GM12878 (cell line): ENCODE measurements around the gene SF1. TPM values are rescaled to one million over a fixed set of nuclear protein-coding genes. Genes with fewer than 3 reads are reported as not detected.

ENCODE experiments used
- CHD1 ChIP-seq: IDR thresholded peaks from 2 replicates; pipeline ENCODE4 v1.6.1; 2012; ENCODE audit warnings: low read depth, low read length, improper control_type of control experiment
- CHD4 ChIP-seq: fragments of 200-600 bp; sonication (generic); IDR thresholded peaks from 2 replicates; pipeline ENCODE4 v1.6.1; 2016; ENCODE audit warnings: mild to moderate bottlenecking
- DPF2 ChIP-seq: fragments of 450-650 bp; IDR thresholded peaks from 2 replicates; pipeline ENCODE4 v1.6.1; 2017; ENCODE audit warnings: mild to moderate bottlenecking
- GATAD2B ChIP-seq: fragments of 450-650 bp; conservative IDR thresholded peaks from 2 replicates; pipeline ENCODE4 v1.6.1; 2017; ENCODE audit warnings: low read depth, mild to moderate bottlenecking, moderate library complexity
- HCFC1 ChIP-seq: fragments of 150-350 bp; IDR thresholded peaks from 2 replicates; pipeline ENCODE4 v1.6.1; 2014; ENCODE audit warnings: low read length
- JUNB ChIP-seq: IDR thresholded peaks from 2 replicates; pipeline ENCODE4 v1.6.1; 2016; ENCODE audit warnings: antibody characterized with exemption, mild to moderate bottlenecking
- NFIC ChIP-seq: IDR thresholded peaks from 2 replicates; pipeline ENCODE4 v1.6.1; 2012; ENCODE audit warnings: low read depth, mild to moderate bottlenecking, inconsistent platforms, low read length, moderate library complexity
- NFXL1 ChIP-seq: fragments of 450-650 bp; IDR thresholded peaks from 2 replicates; pipeline ENCODE4 v1.6.1; 2017; ENCODE audit warnings: antibody characterized with exemption, mild to moderate bottlenecking, borderline replicate concordance
- POLR2A ChIP-seq: IDR thresholded peaks from 2 replicates; pipeline ENCODE4 v1.6.1; 2011; ENCODE audit warnings: low read depth, mild to moderate bottlenecking, low read length
- POLR2AphosphoS2 ChIP-seq: IDR thresholded peaks from 2 replicates; pipeline ENCODE4 v1.6.1; 2011; ENCODE audit warnings: low read depth, mild to moderate bottlenecking, low read length, improper control_type of control experiment, moderate library complexity
- RAD51 ChIP-seq: fragments of 450-650 bp; IDR thresholded peaks from 2 replicates; pipeline ENCODE4 v1.6.1; 2016; ENCODE audit warnings: moderate library complexity, mild to moderate bottlenecking, inconsistent platforms
- RB1 ChIP-seq: fragments of 450-650 bp; formaldehyde crosslinking; IDR thresholded peaks from 2 replicates; pipeline ENCODE4 v1.6.1; 2017; ENCODE audit warnings: mild to moderate bottlenecking, borderline replicate concordance
- SIX5 ChIP-seq: IDR thresholded peaks from 2 replicates; pipeline ENCODE4 v1.6.1; 2011; ENCODE audit warnings: mild to moderate bottlenecking, low read depth, low read length, moderate library complexity; ENCODE audit not compliant: severe bottlenecking
- SP1 ChIP-seq: IDR thresholded peaks from one replicate; pipeline ENCODE4 v1.6.1; 2011; ENCODE audit warnings: low read depth, low read length
- TAF1 ChIP-seq: IDR thresholded peaks from 2 replicates; pipeline ENCODE4 v1.6.1; 2011; ENCODE audit warnings: mild to moderate bottlenecking, low read depth, low read length, borderline replicate concordance
- TARDBP ChIP-seq: IDR thresholded peaks from 2 replicates; pipeline ENCODE4 v1.6.1; 2016; ENCODE audit warnings: borderline replicate concordance
- TBL1XR1 ChIP-seq: IDR thresholded peaks from 2 replicates; pipeline ENCODE4 v1.6.1; 2012; ENCODE audit warnings: low read depth, low read length, improper control_type of control experiment
- ZNF24 ChIP-seq: fragments of 450-650 bp; IDR thresholded peaks from 2 replicates; pipeline ENCODE4 v1.6.1; 2017; ENCODE audit warnings: antibody characterized with exemption, mild to moderate bottlenecking
- polyA plus RNA-seq, 11 experiments: library from polyadenylated mRNA; depleted of rRNA in 4 of 11; unstranded in 6 of 11; stranded (reverse) in 5 of 11; fragments of >200 nt; fragmentation: Nextera tagmentation in 4 of 11; fragmentation: Illumina TruSeq in 1 of 11; extraction: Ambion mirVana in 4 of 11; extraction: Trizol in 1 of 11; gene quantifications; 1 replicate in 1 of 11; 2 replicates in 10 of 11; pipeline versions ENCODE4 v1.2.1 to v1.2.3, GENCODE V29; 2011 to 2016; ENCODE audit warnings: inconsistent platforms in 2 of 11, missing spikeins in 2 of 11, low read depth in 1 of 11
- total RNA-seq, 4 experiments: library from RNA; depleted of rRNA in 3 of 4; stranded (reverse); fragments of >200 nt in 3 of 4; fragmentation: Illumina TruSeq in 1 of 4; extraction: Trizol in 1 of 4; gene quantifications; 2 replicates each; pipeline versions ENCODE4 v1.2.1 to v1.2.3, GENCODE V29; 2013 to 2021
- TF ChIP-seq, protein P1 (sequence below): IDR thresholded peaks from 2 replicates; pipeline ENCODE4 v1.6.1; 2011; ENCODE audit warnings: low read depth, mild to moderate bottlenecking, low read length, moderate library complexity, borderline replicate concordance; ENCODE audit errors: extremely low read depth
- TF ChIP-seq, protein P2 (sequence below): fragments of 150-350 bp; IDR thresholded peaks from 2 replicates; pipeline ENCODE4 v1.6.1; 2014; ENCODE audit warnings: mild to moderate bottlenecking, low read depth, low read length
- TF ChIP-seq, protein P3 (sequence below): IDR thresholded peaks from 2 replicates; pipeline ENCODE4 v1.6.1; 2011; ENCODE audit warnings: low read depth, low read length, improper control_type of control experiment, borderline replicate concordance
- TF ChIP-seq, protein P4 (sequence below): fragments of 450-650 bp; conservative IDR thresholded peaks from 2 replicates; pipeline ENCODE4 v1.6.1; 2017; ENCODE audit warnings: mild to moderate bottlenecking, moderate library complexity
- TF ChIP-seq, protein P5 (sequence below): fragments of 450-650 bp; IDR thresholded peaks from 2 replicates; pipeline ENCODE4 v1.6.1; 2017; ENCODE audit warnings: mild to moderate bottlenecking, moderate library complexity

Gene SF1
- total and polyA plus RNA-seq, 10 of the 15 experiments (the other 5 are each of a cell fraction or from before 2014, with no cell fraction given), result 13.6 to 337 (median 103) TPM

DNA sequence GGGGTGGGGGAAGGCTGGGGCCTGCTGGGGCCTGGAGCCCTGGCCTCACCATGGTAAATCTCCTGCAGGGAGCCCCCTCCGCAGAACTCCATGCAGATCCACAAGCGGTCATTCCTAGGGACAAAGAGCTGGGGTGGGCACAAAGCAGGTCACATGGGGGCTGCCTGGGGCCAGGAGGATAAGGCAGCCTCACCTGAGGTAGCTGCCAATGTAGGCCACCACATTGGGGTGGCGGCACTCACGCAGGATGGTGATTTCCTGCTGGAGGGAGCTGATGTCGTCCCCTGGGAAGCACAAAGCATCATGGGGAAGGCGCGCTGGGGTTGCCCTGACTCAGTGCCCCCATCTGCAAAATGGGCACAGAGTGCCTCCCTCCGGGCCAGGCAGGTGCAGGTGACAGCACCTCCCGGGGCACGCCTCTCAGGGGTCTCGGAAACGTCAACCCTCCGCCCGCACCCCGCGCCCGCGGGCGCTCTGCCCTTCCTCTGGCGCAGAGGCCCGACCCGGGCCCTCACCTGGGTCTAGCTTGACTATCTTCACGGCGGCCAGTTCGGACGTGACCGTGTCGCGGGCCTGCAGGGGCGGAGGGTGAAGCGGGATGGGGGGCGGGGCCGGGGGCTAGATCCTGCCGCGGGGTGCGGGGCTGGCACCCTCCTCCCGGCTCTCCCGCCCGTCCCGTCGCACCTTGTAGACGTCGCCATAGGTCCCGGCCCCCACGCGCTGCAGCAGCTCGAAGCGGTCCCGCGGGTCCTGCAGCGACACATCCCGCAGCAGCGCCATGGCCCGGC lies 24.2 kb upstream of the SF1 start (continued):
- TF ChIP-seq ZNF24, result no peak
- TF ChIP-seq, protein P1, sequence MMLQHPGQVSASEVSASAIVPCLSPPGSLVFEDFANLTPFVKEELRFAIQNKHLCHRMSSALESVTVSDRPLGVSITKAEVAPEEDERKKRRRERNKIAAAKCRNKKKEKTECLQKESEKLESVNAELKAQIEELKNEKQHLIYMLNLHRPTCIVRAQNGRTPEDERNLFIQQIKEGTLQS, result no peak
- TF ChIP-seq, protein P2, sequence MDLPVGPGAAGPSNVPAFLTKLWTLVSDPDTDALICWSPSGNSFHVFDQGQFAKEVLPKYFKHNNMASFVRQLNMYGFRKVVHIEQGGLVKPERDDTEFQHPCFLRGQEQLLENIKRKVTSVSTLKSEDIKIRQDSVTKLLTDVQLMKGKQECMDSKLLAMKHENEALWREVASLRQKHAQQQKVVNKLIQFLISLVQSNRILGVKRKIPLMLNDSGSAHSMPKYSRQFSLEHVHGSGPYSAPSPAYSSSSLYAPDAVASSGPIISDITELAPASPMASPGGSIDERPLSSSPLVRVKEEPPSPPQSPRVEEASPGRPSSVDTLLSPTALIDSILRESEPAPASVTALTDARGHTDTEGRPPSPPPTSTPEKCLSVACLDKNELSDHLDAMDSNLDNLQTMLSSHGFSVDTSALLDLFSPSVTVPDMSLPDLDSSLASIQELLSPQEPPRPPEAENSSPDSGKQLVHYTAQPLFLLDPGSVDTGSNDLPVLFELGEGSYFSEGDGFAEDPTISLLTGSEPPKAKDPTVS, result no peak
- peak; percentile 16; the same call in 1 of the 2 replicates for TF ChIP-seq DPF2
- no peak for TF ChIP-seq NFIC
- TF ChIP-seq JUNB, result no peak
- no peak for TF ChIP-seq SP1
- no peak for TF ChIP-seq SIX5
- peak; percentile 33; the same call in 1 of the 2 replicates for TF ChIP-seq RB1
- no peak for TF ChIP-seq CHD1
- no peak for TF ChIP-seq TBL1XR1
- TF ChIP-seq, protein P3, sequence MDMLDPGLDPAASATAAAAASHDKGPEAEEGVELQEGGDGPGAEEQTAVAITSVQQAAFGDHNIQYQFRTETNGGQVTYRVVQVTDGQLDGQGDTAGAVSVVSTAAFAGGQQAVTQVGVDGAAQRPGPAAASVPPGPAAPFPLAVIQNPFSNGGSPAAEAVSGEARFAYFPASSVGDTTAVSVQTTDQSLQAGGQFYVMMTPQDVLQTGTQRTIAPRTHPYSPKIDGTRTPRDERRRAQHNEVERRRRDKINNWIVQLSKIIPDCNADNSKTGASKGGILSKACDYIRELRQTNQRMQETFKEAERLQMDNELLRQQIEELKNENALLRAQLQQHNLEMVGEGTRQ, result no peak
- peak; percentile 49; the same call in 1 of the 2 replicates for TF ChIP-seq POLR2A
- no peak for TF ChIP-seq CHD4
- no peak for TF ChIP-seq TAF1
- no peak for TF ChIP-seq TARDBP
- TF ChIP-seq, protein P4, sequence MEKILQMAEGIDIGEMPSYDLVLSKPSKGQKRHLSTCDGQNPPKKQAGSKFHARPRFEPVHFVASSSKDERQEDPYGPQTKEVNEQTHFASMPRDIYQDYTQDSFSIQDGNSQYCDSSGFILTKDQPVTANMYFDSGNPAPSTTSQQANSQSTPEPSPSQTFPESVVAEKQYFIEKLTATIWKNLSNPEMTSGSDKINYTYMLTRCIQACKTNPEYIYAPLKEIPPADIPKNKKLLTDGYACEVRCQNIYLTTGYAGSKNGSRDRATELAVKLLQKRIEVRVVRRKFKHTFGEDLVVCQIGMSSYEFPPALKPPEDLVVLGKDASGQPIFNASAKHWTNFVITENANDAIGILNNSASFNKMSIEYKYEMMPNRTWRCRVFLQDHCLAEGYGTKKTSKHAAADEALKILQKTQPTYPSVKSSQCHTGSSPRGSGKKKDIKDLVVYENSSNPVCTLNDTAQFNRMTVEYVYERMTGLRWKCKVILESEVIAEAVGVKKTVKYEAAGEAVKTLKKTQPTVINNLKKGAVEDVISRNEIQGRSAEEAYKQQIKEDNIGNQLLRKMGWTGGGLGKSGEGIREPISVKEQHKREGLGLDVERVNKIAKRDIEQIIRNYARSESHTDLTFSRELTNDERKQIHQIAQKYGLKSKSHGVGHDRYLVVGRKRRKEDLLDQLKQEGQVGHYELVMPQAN, result peak; percentile 43; the same call in 1 of the 2 replicates
- 0 out of 2 replicates have a peak, but pooled peaks have one; percentile 7 for TF ChIP-seq HCFC1
- no peak for TF ChIP-seq NFXL1
- TF ChIP-seq RAD51, result no peak
- TF ChIP-seq, protein P5, sequence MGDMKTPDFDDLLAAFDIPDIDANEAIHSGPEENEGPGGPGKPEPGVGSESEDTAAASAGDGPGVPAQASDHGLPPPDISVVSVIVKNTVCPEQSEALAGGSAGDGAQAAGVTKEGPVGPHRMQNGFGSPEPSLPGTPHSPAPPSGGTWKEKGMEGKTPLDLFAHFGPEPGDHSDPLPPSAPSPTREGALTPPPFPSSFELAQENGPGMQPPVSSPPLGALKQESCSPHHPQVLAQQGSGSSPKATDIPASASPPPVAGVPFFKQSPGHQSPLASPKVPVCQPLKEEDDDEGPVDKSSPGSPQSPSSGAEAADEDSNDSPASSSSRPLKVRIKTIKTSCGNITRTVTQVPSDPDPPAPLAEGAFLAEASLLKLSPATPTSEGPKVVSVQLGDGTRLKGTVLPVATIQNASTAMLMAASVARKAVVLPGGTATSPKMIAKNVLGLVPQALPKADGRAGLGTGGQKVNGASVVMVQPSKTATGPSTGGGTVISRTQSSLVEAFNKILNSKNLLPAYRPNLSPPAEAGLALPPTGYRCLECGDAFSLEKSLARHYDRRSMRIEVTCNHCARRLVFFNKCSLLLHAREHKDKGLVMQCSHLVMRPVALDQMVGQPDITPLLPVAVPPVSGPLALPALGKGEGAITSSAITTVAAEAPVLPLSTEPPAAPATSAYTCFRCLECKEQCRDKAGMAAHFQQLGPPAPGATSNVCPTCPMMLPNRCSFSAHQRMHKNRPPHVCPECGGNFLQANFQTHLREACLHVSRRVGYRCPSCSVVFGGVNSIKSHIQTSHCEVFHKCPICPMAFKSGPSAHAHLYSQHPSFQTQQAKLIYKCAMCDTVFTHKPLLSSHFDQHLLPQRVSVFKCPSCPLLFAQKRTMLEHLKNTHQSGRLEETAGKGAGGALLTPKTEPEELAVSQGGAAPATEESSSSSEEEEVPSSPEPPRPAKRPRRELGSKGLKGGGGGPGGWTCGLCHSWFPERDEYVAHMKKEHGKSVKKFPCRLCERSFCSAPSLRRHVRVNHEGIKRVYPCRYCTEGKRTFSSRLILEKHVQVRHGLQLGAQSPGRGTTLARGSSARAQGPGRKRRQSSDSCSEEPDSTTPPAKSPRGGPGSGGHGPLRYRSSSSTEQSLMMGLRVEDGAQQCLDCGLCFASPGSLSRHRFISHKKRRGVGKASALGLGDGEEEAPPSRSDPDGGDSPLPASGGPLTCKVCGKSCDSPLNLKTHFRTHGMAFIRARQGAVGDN, result 0 out of 2 replicates have a peak, but pooled peaks have one; percentile 27
- TF ChIP-seq POLR2AphosphoS2, result no peak
- TF ChIP-seq GATAD2B, result peak; percentile 42; the same call in 1 of the 2 replicates
